SU-DHL-6 (cell line): Measurements from ENCODE around the gene PRRX2.

Experiments used
- H2AFZ ChIP-seq: fragments of 200-600 bp; sonication (generic); 2 replicates; pipeline ENCODE4 v1.6.1; 2014; ENCODE audit warnings: low read depth, mild to moderate bottlenecking, moderate library complexity, mixed read lengths, antibody characterized with exemption, low read length; ENCODE audit not compliant: severe bottlenecking
- H3F3A ChIP-seq: fragments of 200-600 bp; shearing (Covaris generic); 2 replicates; pipeline ENCODE4 v1.6.0; 2016; ENCODE audit warnings: antibody characterized with exemption, mild to moderate bottlenecking; ENCODE audit not compliant: insufficient read depth
- H3K27ac ChIP-seq: fragments of 200-600 bp; sonication (generic); 2 replicates; pipeline ENCODE4 v1.5.1; 2016; ENCODE audit warnings: low read depth, mild to moderate bottlenecking, low read length, moderate library complexity, mixed read lengths
- H3K27me3 ChIP-seq: fragments of 200-600 bp; sonication (generic), shearing (Covaris generic); 2 replicates; pipeline ENCODE4 v1.6.0; 2014; ENCODE audit warnings: mild to moderate bottlenecking, low read length
- H3K36me3 ChIP-seq: fragments of 200-600 bp; sonication (generic); 2 replicates; pipeline ENCODE4 v1.6.1; 2014; ENCODE audit warnings: mild to moderate bottlenecking, low read length, mixed read lengths
- H3K4me2 ChIP-seq: fragments of 300-600, 200-600 bp; shearing (Covaris generic), sonication (generic); 2 replicates; pipeline ENCODE4 v1.6.0; 2014; ENCODE audit warnings: low read length, low read depth, mild to moderate bottlenecking; ENCODE audit not compliant: poor library complexity, severe bottlenecking
- H3K4me3 ChIP-seq: fragments of 200-600 bp; sonication (generic); 2 replicates; pipeline ENCODE4 v1.5.1; 2014; ENCODE audit warnings: antibody characterized with exemption, low read length, mild to moderate bottlenecking, mixed read lengths; ENCODE audit not compliant: insufficient read depth, poor library complexity, severe bottlenecking
- H3K79me2 ChIP-seq: fragments of 200-600 bp; sonication (generic); 2 replicates; pipeline ENCODE4 v1.6.1; 2014; ENCODE audit warnings: mild to moderate bottlenecking, low read length, moderate library complexity; ENCODE audit not compliant: insufficient read depth
- H3K9ac ChIP-seq: fragments of 200-600 bp; sonication (generic); 2 replicates; pipeline ENCODE4 v1.7.0; 2014; ENCODE audit warnings: mild to moderate bottlenecking, low read length
- H3K9me2 ChIP-seq: fragments of 200-600 bp; sonication (generic); replicated peaks from 2 replicates; pipeline ENCODE4 v1.6.1; 2014; ENCODE audit warnings: low read length; ENCODE audit not compliant: insufficient read depth
- H3K9me3 ChIP-seq: fragments of 200-600 bp; sonication (generic); 2 replicates; pipeline ENCODE4 v1.6.1; 2014; ENCODE audit warnings: low read length, mixed read lengths; ENCODE audit not compliant: insufficient read depth
- H4K20me1 ChIP-seq: fragments of 200-600 bp; sonication (generic); 2 replicates; pipeline ENCODE4 v1.6.1; 2014; ENCODE audit warnings: low read depth, mild to moderate bottlenecking, antibody characterized with exemption, low read length, moderate library complexity, mixed read lengths
- EZH2phosphoT487 ChIP-seq: fragments of 200-600 bp; sonication (generic), shearing (Covaris generic); conservative IDR thresholded peaks from 2 replicates; pipeline ENCODE4 v1.6.1; 2018; ENCODE audit warnings: mild to moderate bottlenecking, antibody characterized with exemption, low read length, moderate library complexity, mixed read lengths
- TF ChIP-seq, protein P1 (sequence below): fragments of 200-600 bp; sonication (generic); IDR thresholded peaks from one replicate; pipeline ENCODE4 v1.5.1; 2017; ENCODE audit warnings: antibody characterized with exemption, mild to moderate bottlenecking, low read length, moderate library complexity; ENCODE audit not compliant: insufficient read depth, poor library complexity, severe bottlenecking

Gene PRRX2

DNA sequence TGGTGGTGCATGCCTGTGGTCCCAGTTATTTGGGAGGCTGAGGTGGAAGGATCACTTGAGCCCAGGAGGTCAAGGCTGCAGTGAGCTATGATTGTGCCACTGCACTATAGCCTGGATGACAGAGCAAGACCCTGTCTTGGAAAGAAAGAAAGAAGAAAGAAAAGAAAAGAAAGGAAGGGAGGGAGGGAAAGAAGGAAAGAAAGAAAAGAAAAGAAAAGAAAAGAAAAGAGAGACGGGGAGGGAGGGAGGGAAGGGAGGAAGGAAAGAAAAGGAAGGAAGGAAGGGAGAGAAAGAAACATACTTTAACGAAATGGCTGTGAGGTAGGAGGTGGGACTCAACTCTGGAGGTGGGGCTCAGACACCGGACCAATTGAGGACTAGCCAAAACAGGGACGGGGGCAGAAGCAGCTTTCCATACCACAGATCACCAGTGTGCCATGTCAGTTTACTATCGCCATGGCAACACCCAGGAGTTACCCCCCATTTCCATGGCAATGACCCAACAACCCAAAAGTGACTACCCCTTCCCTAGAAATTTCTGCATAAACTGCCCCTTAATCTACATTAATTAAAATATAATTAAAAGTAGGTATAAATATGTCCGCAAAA is 66.1 kb downstream of the PRRX2 start:
- H3K27ac ChIP-seq, result no peak overlapping the region
- no peaks in the 10 kb centered on the region for H3K79me2 ChIP-seq
- H3K27me3 ChIP-seq, result no peaks in the 10 kb centered on the region
- no peak overlapping the region for H2AFZ ChIP-seq
- no peaks in the 10 kb centered on the region for H4K20me1 ChIP-seq
- H3K9me3 ChIP-seq, result no peaks in the 10 kb centered on the region
- no peak overlapping the region for H3K9ac ChIP-seq
- no peak for TF ChIP-seq EZH2phosphoT487
- TF ChIP-seq, protein P1, sequence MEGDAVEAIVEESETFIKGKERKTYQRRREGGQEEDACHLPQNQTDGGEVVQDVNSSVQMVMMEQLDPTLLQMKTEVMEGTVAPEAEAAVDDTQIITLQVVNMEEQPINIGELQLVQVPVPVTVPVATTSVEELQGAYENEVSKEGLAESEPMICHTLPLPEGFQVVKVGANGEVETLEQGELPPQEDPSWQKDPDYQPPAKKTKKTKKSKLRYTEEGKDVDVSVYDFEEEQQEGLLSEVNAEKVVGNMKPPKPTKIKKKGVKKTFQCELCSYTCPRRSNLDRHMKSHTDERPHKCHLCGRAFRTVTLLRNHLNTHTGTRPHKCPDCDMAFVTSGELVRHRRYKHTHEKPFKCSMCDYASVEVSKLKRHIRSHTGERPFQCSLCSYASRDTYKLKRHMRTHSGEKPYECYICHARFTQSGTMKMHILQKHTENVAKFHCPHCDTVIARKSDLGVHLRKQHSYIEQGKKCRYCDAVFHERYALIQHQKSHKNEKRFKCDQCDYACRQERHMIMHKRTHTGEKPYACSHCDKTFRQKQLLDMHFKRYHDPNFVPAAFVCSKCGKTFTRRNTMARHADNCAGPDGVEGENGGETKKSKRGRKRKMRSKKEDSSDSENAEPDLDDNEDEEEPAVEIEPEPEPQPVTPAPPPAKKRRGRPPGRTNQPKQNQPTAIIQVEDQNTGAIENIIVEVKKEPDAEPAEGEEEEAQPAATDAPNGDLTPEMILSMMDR, result no peak
- no peaks in the 10 kb centered on the region for H3F3A ChIP-seq
- H3K36me3 ChIP-seq, result no peaks in the 10 kb centered on the region
- H3K4me2 ChIP-seq, result no peak overlapping the region
- no peaks in the 10 kb centered on the region for H3K9me2 ChIP-seq
- no peak overlapping the region for H3K4me3 ChIP-seq

DNA sequence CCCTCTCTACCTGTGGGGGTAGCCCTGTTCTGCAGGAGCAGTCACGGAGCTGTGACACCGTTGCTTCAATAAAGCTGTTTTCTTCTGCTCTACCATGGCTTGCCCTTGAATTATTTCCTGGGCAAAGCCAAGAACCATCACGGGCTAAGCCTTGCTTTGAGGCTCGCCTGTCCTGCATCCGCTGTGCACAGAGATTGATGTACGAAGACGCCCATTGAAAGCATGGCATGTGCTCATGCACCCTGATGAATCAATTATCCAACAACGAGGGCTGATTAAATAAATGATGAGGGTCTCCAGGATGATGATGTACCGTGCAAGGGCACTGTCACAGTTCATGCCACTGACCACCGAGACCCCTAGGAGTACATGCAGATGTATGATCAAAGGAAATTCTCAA is 66.7 kb downstream of the PRRX2 start:
- H4K20me1 ChIP-seq, result no peaks in the 10 kb centered on the region
- no peaks in the 10 kb centered on the region for H3K79me2 ChIP-seq
- H3K27me3 ChIP-seq, result no peaks in the 10 kb centered on the region

DNA sequence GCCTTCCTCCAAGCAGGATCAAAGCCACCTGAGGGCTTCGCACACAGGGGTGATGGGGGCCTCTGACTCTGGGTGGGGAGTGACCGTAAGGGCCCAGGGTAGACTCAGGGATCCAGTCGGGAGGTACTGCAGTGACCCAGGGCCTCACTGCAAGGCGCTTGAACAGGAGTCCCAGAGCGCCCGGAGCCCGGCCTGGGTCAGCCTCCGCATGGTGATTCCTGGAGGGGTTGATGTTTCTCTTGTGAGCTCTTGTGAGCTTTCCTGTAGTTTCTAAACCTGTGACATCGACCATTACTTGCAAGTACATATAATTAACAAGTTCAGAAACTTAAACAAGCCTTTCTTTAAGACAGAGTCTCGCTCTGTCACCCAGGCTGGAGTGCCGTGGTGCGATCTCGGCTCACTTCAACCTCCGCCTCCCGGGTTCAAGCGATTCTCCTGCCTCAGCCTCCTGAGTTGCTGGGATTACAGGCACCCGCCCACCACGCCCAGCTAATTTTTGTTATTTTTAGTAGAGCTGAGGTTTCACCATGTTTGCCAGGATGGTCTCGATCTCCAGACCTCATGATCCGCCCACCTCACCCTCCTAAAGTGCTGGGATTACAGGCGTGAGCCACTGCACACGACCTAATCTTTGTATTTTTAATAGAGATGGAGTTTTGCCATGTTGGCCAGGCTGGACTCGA is 67.6 kb downstream of the PRRX2 start:
- Histone ChIP-seq H3K9ac (no peak overlapping the region), H3K27me3 (no peaks in the 10 kb centered on the region), H3K9me2 (no peaks in the 10 kb centered on the region), H3K9me3 (no peaks in the 10 kb centered on the region), H4K20me1 (no peaks in the 10 kb centered on the region), H3F3A (no peaks in the 10 kb centered on the region), H3K27ac (no peak overlapping the region), H2AFZ (no peak overlapping the region), H3K79me2 (no peaks in the 10 kb centered on the region), H3K4me3 (no peak overlapping the region), H3K4me2 (no peak overlapping the region), H3K36me3 (no peaks in the 10 kb centered on the region)
- TF ChIP-seq EZH2phosphoT487, result no peak
- TF ChIP-seq, protein P1, result no peak

More for the DNA sequence above, 66.7 kb downstream of the PRRX2 start:
- no peaks in the 10 kb centered on the region for H3F3A ChIP-seq
- no peaks in the 10 kb centered on the region for H3K36me3 ChIP-seq
- no peak overlapping the region for H3K4me2 ChIP-seq
- H3K9me3 ChIP-seq, result no peaks in the 10 kb centered on the region
- no peak overlapping the region for H3K9ac ChIP-seq
- TF ChIP-seq, protein P1, result no peak
- TF ChIP-seq EZH2phosphoT487, result no peak
- no peak overlapping the region for H2AFZ ChIP-seq
- no peak overlapping the region for H3K27ac ChIP-seq
- no peaks in the 10 kb centered on the region for H3K9me2 ChIP-seq
- no peak overlapping the region for H3K4me3 ChIP-seq
